Common myeloid progenitor, CD34-positive (primary cell): ENCODE data around the gene IFNL4.
"Not testable (repeated sequence)": the region's sequence is repeated elsewhere in the genome, so short reads cannot be mapped to it uniquely, and the experiment has no call there.

Experiments
- CTCF ChIA-PET: fragments of 350-600 bp; sonication (Branson Sonifier 250); formaldehyde crosslinking; loops from one replicate; lab custom pipeline; 2021; ENCODE audit warnings: antibody characterized with exemption; lab: Charles Lee
- POLR2A ChIA-PET: fragments of 350-600 bp; sonication (Branson Sonifier 250); formaldehyde crosslinking; loops from one replicate; lab custom pipeline; 2021; ENCODE audit warnings: antibody characterized with exemption; lab: Charles Lee
- DNase-seq, 3 donors: peaks; one replicate each; pipeline versions ENCODE4 v3.0.0 to v3.0.0-alpha.2; 2013
- H3K27ac ChIP-seq, 2 experiments: 1 replicate in 1 of 2; 2 replicates in 1 of 2; pipeline ENCODE4 v1.7.0; 2013; ENCODE audit warnings: inconsistent platforms in 2 of 2, low read length in 2 of 2, mild to moderate bottlenecking in 2 of 2, low read depth in 1 of 2, moderate library complexity in 1 of 2; ENCODE audit not compliant: severe bottlenecking in 2 of 2, insufficient read depth in 1 of 2, poor library complexity in 1 of 2
- H3K27me3 ChIP-seq, 5 experiments: replicated peaks in 2 of 5; 1 replicate in 3 of 5; 2 replicates in 2 of 5; pipeline versions ENCODE4 v1.6.1 to v1.7.0; 2013; ENCODE audit warnings: low read length in 4 of 5, mild to moderate bottlenecking in 2 of 5, moderate library complexity in 2 of 5, inconsistent platforms in 1 of 5; ENCODE audit not compliant: insufficient read depth in 5 of 5, control insufficient read depth in 4 of 5
- H3K36me3 ChIP-seq, 4 experiments: 1 replicate in 2 of 4; 2 replicates in 2 of 4; pipeline versions ENCODE4 v1.6.1 to v1.7.0; 2013; ENCODE audit warnings: low read length in 3 of 4, control low read depth in 1 of 4, mild to moderate bottlenecking in 1 of 4; ENCODE audit not compliant: control insufficient read depth in 4 of 4, insufficient read depth in 4 of 4
- H3K4me1 ChIP-seq, 4 experiments: 1 replicate in 3 of 4; 2 replicates in 1 of 4; pipeline versions ENCODE4 v1.6.1 to v1.7.1; 2013; ENCODE audit warnings: low read length in 3 of 4, mild to moderate bottlenecking in 3 of 4, control low read depth in 1 of 4, inconsistent platforms in 1 of 4, moderate library complexity in 1 of 4; ENCODE audit not compliant: control insufficient read depth in 4 of 4, insufficient read depth in 4 of 4; ENCODE audit errors: control extremely low read depth in 1 of 4
- H3K4me3 ChIP-seq, 7 experiments: 1 replicate in 4 of 7; 2 replicates in 3 of 7; pipeline versions ENCODE4 v1.5.1 to v1.7.0; 2013; ENCODE audit warnings: mild to moderate bottlenecking in 7 of 7, low read length in 6 of 7, moderate library complexity in 6 of 7, inconsistent platforms in 2 of 7, low read depth in 2 of 7, control low read depth in 1 of 7; ENCODE audit not compliant: insufficient read depth in 4 of 7, control insufficient read depth in 1 of 7; ENCODE audit errors: extremely low read depth in 1 of 7
- H3K9me3 ChIP-seq, 5 experiments: 1 replicate in 4 of 5; 2 replicates in 1 of 5; pipeline versions ENCODE4 v1.6.1 to v1.7.1; 2013; ENCODE audit warnings: low read length in 4 of 5, mild to moderate bottlenecking in 2 of 5, inconsistent platforms in 1 of 5, low read depth in 1 of 5, moderate library complexity in 1 of 5; ENCODE audit not compliant: control insufficient read depth in 4 of 5, insufficient read depth in 2 of 5; ENCODE audit errors: control extremely low read depth in 1 of 5
- WGBS: methylation state at CpG from one replicate; pipeline ENCODE4 v1.1.5; 2013; ENCODE audit not compliant: insufficient coverage; 5-methylcytosine and 5-hydroxymethylcytosine counted together

IFNL4 gene

DNA sequence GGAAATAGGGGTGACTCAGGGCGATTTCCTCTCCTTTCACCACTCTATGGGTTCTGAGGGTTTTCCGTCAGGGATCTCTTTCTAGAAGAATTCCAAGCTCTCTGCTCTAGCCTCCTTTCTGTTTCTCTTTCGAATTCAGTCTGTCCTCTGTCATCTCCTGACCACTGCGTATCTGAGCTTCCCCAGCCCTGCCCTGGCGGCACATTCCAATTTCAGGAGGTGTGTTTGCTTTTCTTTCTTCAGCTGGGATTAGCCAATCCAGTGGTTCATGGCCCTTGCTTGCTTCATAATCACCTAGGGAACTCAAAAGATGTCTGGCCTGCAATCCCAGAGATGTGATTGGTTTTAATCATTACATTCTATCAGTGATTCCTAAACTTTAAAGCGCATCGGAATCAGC is 28.9 kb upstream of the IFNL4 start:
- ChIA-PET CTCF (no interaction called here), POLR2A (no interaction called here)
- no peaks in the 10 kb centered on the region for H3K27me3 ChIP-seq
- H3K9me3 ChIP-seq = peaks cover 0 to 4% (median under 1%) of the 10 kb centered on the region in 5 experiments
- 93% methylated on average over 7 of the region's 7 CpGs for WGBS
- no peaks in the 10 kb centered on the region for H3K36me3 ChIP-seq
- no peak for DNase-seq
- H3K4me3 ChIP-seq = no peak overlapping the region
- H3K27ac ChIP-seq = no peak overlapping the region
- no peaks in the 10 kb centered on the region for H3K4me1 ChIP-seq

DNA sequence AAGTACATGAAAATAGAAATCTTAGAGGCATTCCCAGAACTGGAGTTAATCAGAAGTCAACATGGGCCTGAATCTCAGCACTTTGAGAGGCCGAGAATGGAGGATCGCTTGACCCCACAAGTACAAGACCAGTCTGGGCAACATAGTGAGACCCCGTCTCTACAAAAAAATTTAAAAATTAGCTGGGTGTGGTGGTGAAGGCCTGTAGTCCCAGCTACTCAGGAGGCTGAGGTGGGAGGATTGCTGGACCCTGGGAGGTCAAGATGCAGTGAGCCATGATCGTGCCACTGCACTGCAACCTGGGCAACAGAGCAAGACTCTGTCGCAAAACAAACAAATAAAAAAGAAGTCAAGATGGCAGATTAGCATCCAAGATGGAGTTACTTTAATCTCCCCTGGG is 28.1 kb upstream of the IFNL4 start:
- Histone ChIP-seq H3K36me3 (no peaks in the 10 kb centered on the region), H3K9me3 (peaks cover 0 to 4% (median 0%) of the 10 kb centered on the region in 5 experiments), H3K4me3 (no peak overlapping the region), H3K4me1 (no peaks in the 10 kb centered on the region), H3K27ac (no peak overlapping the region), H3K27me3 (no peaks in the 10 kb centered on the region)
- WGBS = 100% methylated on average over 4 of the region's 5 CpGs
- CTCF ChIA-PET = no interaction called here
- POLR2A ChIA-PET = no interaction called here
- DNase-seq = no peak

- Histone ChIP-seq H3K36me3 (no peaks in the 10 kb centered on the region), H3K27me3 (no peaks in the 10 kb centered on the region), H3K4me1 (no peaks in the 10 kb centered on the region), H3K9me3 (no peaks in the 10 kb centered on the region), H3K27ac (no peak overlapping the region), H3K4me3 (no peak overlapping the region)
- 96% methylated on average over 5 of the region's 5 CpGs for WGBS
- no peak for DNase-seq
- POLR2A ChIA-PET = no interaction called here
- CTCF ChIA-PET = interaction anchor here (1.4 kb wide), 1 partner anchor 43 kb away, joined by 3 read pairs; no protein-coding TSS in a partner anchor
Observed at GRCh38 chr19:39275578-39275977, 26.9 kb upstream of the IFNL4 start.

- H3K27me3 ChIP-seq, H3K36me3 ChIP-seq, DNase-seq, H3K4me3 ChIP-seq, H3K27ac ChIP-seq, H3K9me3 ChIP-seq, H3K4me1 ChIP-seq, POLR2A ChIA-PET: not testable (repeated sequence)
- CTCF ChIA-PET = interaction anchor here (1.4 kb wide), 1 partner anchor 41 kb away, joined by 3 read pairs; no protein-coding TSS in a partner anchor
- WGBS = 100% methylated on average over 4 of the region's 5 CpGs
Observed at GRCh38 chr19:39273859-39274258, 25.2 kb upstream of the IFNL4 start.

- peaks cover 0 to 5% (median 4%) of the 10 kb centered on the region in 5 experiments for H3K27me3 ChIP-seq
- no peak overlapping the region for H3K27ac ChIP-seq
- H3K36me3 ChIP-seq = no peaks in the 10 kb centered on the region
- 90% methylated on average over 7 of the region's 9 CpGs for WGBS
- CTCF ChIA-PET = interaction anchor here (0.6 to 1.3 kb wide), 2 partner anchors 60 to 161 kb away, joined by 3 read pairs; no protein-coding TSS in a partner anchor
- H3K4me3 ChIP-seq = no peak overlapping the region
- no peak for DNase-seq
- H3K4me1 ChIP-seq = peaks cover 0 to 7% (median 4%) of the 10 kb centered on the region in 4 experiments
- H3K9me3 ChIP-seq = no peaks in the 10 kb centered on the region
- POLR2A ChIA-PET = no interaction called here
Observed at GRCh38 chr19:39270036-39270871, 21.6 kb upstream of the IFNL4 start.

DNA sequence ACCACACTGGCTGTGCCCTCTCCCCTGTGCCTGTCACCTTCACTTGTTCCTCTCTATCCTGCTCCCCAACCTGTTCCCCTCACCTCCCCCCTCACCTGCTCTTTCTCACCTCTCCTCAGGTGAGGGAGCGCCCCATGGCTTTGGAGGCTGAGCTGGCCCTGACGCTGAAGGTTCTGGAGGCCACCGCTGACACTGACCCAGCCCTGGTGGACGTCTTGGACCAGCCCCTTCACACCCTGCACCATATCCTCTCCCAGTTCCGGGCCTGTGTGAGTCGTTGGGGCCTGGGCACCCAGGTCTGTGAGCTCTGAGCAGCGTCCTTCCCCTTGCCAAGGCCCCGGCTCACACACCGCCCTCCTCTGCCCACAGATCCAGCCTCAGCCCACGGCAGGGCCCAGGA is 20.7 kb upstream of the IFNL4 start:
- 87% methylated on average over 4 of the region's 10 CpGs for WGBS
- POLR2A ChIA-PET, H3K27ac ChIP-seq, DNase-seq, H3K9me3 ChIP-seq, H3K4me3 ChIP-seq, H3K36me3 ChIP-seq, CTCF ChIA-PET: not testable (repeated sequence)
- Histone ChIP-seq H3K4me1 (peaks cover 0 to 15% (median 11%) of the 10 kb centered on the region in 4 experiments), H3K27me3 (peaks cover 0 to 14% (median 9%) of the 10 kb centered on the region in 5 experiments)

GRCh38 chr19:39268531-39269223 is 20.0 kb upstream of the IFNL4 start:
- POLR2A ChIA-PET, CTCF ChIA-PET, H3K9me3 ChIP-seq, H3K36me3 ChIP-seq, DNase-seq, H3K4me3 ChIP-seq, H3K27ac ChIP-seq: not testable (repeated sequence)
- Histone ChIP-seq H3K4me1 (peaks cover 0 to 22% (median 18%) of the 10 kb centered on the region in 4 experiments), H3K27me3 (peaks cover 0 to 21% (median 10%) of the 10 kb centered on the region in 5 experiments)
- WGBS = 100% methylated on average over 1 of the region's 10 CpGs
